ENCODE data around the gene PMEL.
"Not testable (repeated sequence)": the region's sequence is repeated elsewhere in the genome, so short reads cannot be mapped to it uniquely, and the experiment has no call there.

PMEL gene

GRCh38 chr12:55919032-55919431 is 46.8 kb downstream of the PMEL start:
- not testable (repeated sequence) for DNase-seq

GRCh38 chr12:55915482-55915859 is 50.4 kb downstream of the PMEL start:
- no peak for DNase-seq

GRCh38 chr12:55912908-55913307 is 52.9 kb downstream of the PMEL start:
- no peak for DNase-seq

- DNase-seq = no peak
Measured at GRCh38 chr12:55909513-55909884, 56.3 kb downstream of the PMEL start.

GRCh38 chr12:55908726-55909512 is 56.9 kb downstream of the PMEL start:
- no peak for DNase-seq

GRCh38 chr12:55906056-55906455 is 59.8 kb downstream of the PMEL start:
- DNase-seq = no peak

Measured in NCI-H2107 (cell line).